ENCODE results near the gene APOL3. TPM values are rescaled to one million over a fixed set of nuclear protein-coding genes. Genes with fewer than 3 reads are reported as not detected.

APOL3 gene
- total and polyA plus RNA-seq, 2 of the 13 experiments (the other 11 are each of a cell fraction or from before 2014, with no cell fraction given): 3.8 to 5.4 TPM

DNA sequence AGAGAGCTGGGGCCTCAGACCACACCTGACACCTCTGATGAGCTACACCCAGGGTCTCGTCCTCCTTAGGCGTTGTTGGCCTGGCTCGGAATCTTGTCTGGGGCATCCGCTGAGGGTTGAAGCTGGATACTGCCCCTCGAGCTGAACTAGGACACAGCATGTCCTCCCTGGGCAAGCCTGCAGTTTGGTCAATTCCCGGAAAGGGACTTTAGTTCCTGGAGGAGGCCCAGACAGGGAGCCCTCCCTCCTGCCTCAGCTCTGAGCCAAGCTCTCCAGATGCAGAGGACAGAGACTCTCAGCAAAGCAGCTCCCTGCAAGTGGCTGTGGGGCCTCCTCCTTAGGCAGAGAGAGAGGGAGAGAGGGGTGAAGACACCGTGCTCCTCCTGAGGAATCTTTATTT is 4.9 kb downstream of the APOL3 start (continued):
- TF ChIP-seq ZMYM3 (CRISPR knock-in tag; IDR thresholded peaks at IDR 0.05) (no peak), ZNF557 (CRISPR knock-in tag; IDR thresholded peaks at IDR 0.05) (no peak), ZNF160 (CRISPR knock-in tag; IDR thresholded peaks at IDR 0.05) (no peak), EHMT2 (IDR thresholded peaks at IDR 0.05; ENCODE audit: borderline replicate concordance, low read depth, low read length) (no peak), ZNF292 (CRISPR knock-in tag; IDR thresholded peaks at IDR 0.05; ENCODE audit: borderline replicate concordance, low read depth) (0 out of 2 replicates have a peak, but pooled peaks have one; percentile 33), ISX (CRISPR knock-in tag; conservative IDR thresholded peaks at IDR 0.05) (no peak), POLR2AphosphoS5 (IDR thresholded peaks at IDR 0.05; ENCODE audit: low read depth, low read length) (peak; percentile 56; the same call in 1 of the 2 replicates), FOSL1 (CRISPR knock-in tag; IDR thresholded peaks at IDR 0.05; ENCODE audit: borderline replicate concordance) (no peak), MLLT10 (CRISPR knock-in tag; IDR thresholded peaks at IDR 0.05) (no peak), HNF4A (CRISPR knock-in tag; IDR thresholded peaks at IDR 0.05) (no peak; the same call in 1 of the 2 replicates), ZFP90 (CRISPR knock-in tag; IDR thresholded peaks at IDR 0.05; ENCODE audit: borderline replicate concordance) (0 out of 2 replicates have a peak, but pooled peaks have one; percentile 13), ZBTB40 (IDR thresholded peaks at IDR 0.05) (no peak), ZBTB40 (CRISPR knock-in tag; IDR thresholded peaks at IDR 0.05) (no peak), ZNF572 (CRISPR knock-in tag; IDR thresholded peaks at IDR 0.05) (no peak)
- TF ChIP-seq, protein P1, sequence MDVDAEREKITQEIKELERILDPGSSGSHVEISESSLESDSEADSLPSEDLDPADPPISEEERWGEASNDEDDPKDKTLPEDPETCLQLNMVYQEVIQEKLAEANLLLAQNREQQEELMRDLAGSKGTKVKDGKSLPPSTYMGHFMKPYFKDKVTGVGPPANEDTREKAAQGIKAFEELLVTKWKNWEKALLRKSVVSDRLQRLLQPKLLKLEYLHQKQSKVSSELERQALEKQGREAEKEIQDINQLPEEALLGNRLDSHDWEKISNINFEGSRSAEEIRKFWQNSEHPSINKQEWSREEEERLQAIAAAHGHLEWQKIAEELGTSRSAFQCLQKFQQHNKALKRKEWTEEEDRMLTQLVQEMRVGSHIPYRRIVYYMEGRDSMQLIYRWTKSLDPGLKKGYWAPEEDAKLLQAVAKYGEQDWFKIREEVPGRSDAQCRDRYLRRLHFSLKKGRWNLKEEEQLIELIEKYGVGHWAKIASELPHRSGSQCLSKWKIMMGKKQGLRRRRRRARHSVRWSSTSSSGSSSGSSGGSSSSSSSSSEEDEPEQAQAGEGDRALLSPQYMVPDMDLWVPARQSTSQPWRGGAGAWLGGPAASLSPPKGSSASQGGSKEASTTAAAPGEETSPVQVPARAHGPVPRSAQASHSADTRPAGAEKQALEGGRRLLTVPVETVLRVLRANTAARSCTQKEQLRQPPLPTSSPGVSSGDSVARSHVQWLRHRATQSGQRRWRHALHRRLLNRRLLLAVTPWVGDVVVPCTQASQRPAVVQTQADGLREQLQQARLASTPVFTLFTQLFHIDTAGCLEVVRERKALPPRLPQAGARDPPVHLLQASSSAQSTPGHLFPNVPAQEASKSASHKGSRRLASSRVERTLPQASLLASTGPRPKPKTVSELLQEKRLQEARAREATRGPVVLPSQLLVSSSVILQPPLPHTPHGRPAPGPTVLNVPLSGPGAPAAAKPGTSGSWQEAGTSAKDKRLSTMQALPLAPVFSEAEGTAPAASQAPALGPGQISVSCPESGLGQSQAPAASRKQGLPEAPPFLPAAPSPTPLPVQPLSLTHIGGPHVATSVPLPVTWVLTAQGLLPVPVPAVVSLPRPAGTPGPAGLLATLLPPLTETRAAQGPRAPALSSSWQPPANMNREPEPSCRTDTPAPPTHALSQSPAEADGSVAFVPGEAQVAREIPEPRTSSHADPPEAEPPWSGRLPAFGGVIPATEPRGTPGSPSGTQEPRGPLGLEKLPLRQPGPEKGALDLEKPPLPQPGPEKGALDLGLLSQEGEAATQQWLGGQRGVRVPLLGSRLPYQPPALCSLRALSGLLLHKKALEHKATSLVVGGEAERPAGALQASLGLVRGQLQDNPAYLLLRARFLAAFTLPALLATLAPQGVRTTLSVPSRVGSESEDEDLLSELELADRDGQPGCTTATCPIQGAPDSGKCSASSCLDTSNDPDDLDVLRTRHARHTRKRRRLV (CRISPR knock-in tag; IDR thresholded peaks at IDR 0.05): no peak
- TF ChIP-seq, protein P2, sequence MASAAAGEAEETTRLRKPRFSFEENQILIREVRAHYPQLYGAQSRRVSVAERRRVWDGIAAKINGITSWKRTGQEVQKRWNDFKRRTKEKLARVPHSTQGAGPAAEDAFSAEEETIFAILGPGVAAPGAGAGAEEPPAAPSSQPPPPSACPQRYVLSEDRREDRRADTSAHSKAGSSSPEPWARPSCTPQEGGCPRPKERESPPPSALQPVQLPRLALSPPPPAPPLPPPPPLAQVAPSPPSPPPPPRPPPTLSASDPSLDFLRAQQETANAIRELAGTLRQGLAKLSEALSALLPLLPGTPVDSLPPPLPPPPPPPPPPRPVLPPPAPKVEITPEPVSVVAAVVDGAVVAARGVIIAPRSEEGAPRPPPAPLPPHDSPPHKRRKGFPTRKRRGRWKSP (CRISPR knock-in tag; IDR thresholded peaks at IDR 0.05): no peak

All from HepG2 (cell line).